Activated CD4-positive, CD25-positive, alpha-beta regulatory T cell treated with anti-CD3 and anti-CD28 coated beads, Interleukin-2, amount 50 U/mL, for 24 hours (primary cell): ENCODE results near the gene RBFOX1.

Source experiments
- ATAC-seq, 2 donors: fragments of 150-1000 bp; cut with Tn5 transposase; one replicate each; pipeline ENCODE4 v1.10.0; 2021; ENCODE audit warnings: mild to moderate bottlenecking in 1 of 2, moderate library complexity in 1 of 2

RBFOX1 gene

DNA sequence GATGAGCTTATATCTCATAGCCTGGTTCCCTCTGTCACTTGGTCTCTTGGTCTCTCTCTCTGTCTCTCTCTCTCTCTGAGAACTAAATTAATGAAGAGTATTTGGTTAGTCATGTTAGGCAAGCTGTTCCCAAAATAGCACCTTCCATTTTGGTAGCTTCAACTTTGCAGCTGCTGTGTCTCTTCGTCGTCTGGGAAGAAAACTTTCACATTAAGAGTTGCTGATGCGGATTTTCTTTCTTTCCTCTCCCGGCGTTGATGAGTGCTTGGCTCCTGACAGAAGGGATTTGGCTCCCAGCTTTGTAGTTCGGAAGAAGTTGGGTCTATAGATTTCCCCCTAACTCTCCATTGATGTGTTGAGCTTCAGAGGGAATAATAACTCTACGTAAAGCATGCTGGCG lies at the start of gene RBFOX1:
RBFOX1 (plus strand) TSS at position 235 of the 400 bp plus-strand sequence.
- ATAC-seq = no peak

DNA sequence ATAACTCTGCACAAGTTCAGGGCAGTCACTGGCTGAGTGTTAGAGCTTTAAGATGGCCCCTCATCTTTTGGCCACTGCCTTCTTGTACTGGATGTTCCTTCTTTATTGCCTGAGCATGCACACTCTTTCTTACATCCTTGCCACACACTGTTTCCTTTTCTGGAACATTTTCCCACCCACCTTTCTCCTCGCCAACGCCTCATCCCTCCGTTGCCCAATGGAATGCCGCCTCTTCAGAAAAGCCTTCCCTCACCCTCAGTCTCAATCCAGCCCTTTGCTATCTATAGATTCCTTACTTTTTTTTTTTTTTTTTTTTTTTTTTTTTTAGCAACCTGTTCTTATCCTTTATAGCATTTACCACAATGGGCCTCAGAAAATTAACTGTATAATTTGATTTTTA lies 47.9 kb upstream of the RBFOX1 start:
- no peak for ATAC-seq

DNA sequence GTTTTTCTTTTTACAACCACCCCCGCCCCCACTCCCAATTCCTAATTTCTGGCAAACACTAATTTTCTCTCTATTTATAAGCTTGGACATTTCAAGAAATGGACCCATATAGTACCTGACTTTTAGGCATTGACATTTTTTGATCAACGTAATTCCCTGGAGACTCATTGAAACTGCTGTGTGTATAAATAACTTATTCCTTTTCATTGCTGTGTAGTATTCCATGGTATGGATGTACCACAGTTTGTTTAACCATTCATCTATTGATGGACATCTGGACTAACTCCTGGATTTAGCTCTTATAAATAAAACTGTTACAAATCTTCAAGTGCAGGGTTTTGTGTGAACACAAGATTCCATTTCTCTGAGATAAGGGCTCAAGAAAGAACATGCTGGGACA lies 47.1 kb upstream of the RBFOX1 start:
- no peak for ATAC-seq

DNA sequence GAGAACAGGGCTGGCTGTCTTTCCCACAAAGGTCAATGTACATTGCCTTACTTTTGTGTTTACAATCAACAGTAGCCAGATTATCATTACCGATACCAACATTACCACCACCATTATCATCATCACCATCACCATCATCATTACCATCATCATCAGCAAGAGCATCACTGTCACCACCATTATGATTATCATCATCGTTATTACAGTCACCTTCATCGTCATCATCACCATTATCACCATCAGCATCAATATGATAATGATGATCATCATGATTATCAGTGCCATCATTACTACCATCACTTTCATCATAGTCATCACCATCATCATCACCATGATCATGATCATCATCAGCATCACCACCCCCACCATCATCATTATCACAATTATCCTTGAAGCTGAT lies 43.3 kb upstream of the RBFOX1 start:
- ATAC-seq = no peak

DNA sequence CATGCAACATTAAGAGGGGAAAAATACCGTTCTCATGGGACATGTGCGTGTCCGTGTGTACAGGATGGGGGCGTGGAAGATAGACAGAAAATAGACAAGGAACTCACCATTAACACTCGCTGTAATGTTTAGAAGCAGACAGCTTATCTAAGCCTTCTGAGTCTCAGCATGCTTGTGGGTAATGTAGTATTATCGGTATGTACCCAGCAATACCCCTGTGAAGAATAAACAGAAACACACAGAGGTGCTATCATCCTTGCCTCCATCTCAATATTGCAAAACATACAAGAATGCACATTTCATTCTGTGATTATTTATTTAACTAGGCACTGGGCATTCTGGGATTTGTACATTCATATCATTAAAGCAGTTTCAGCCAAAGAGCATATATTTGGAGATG lies 42.0 kb upstream of the RBFOX1 start:
- ATAC-seq = no peak

DNA sequence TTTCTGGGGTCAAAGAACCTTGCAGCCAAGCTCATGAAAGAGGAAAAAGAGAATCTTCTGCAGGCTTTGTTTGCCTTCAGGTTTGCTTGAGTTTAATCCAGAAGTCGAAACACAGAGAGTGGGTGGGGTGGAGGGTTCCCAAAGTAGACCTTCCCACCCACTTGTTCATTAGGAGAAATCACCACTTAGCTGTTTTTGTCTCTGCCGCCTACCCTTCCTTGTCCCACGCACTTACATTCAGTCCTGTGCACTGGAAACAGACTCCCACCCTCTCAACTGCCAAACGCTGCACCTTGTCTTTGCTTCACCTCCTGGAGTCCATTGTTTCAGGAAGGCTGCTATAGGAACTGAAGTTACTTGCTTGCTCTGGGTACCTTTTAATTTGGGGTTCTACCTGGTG lies 38.6 kb upstream of the RBFOX1 start:
- no peak for ATAC-seq

DNA sequence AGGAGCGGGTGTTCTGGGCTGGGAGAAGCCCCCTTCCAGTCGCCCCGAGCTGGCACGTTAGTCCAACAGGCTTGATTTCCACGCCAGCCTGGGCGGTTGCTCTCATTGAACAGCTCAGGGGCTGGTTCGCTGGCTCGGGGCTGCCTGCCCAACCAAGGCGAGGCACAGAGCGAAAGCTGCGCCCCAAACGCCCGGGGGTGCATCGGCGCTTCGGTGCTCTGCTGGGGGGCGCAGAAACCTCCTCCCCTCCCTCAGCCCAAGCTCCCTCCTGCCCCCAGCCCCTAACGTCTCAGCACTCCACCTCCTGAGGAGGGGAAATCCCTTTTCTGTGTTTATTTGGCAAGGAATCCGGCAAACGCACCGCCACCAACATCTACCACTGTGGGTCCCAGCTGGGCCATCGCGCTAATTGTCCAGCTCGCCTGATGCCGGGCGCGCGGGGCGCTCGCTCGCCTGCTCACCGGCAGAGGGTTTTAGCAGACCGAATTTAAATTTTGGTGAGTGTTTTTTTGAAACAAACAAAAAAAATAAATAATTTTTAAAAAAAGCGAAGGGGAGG lies 29.5 kb upstream of the RBFOX1 start:
- ATAC-seq = no peak

DNA sequence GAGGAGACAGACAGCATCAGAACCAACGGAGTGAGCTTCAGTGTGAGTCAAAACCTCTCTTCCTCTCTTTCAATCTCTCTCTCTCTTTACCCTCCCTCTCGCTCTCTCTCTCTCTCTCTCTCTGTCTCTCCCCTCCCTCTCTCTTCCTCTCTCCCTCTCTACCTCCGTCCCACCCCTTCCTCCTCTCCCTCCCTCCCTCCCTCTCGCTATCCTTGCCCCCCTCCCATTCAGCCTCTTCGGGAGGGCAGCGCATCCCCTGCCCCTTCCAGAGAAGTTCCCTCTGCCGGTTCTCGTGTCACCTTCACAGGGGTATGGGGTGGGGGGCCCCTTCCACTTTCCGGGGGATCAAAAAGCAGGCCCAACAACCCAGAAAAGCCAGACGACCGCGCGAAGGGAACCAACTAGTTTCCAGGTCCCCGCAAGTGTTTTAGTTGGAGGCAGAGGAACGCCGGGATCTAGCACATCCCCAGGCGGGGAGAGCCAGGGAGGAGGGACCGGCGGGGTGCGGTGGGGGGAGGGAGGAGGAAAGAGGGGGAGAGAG lies 28.9 kb upstream of the RBFOX1 start:
- no peak for ATAC-seq

DNA sequence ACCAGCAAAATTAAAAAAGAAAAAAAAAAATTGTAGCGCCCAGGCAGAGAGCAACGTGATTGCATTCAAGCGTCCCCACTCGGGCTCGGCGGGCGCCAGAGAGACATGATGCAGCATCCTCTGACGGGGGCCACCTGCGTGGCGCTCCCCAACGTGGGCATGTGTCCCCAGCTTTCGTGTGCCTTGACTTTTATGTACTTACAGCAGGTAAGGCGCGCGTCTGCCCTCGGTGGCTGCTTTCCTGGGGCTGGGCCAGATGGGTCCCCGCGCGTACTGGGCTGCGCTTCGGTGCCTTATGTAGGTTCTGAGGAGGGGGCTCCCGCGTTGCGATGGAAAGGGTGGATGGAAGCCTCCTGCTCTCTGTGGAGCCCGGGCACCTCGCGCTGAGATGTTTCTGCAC lies 28.4 kb upstream of the RBFOX1 start:
- ATAC-seq = no peak

DNA sequence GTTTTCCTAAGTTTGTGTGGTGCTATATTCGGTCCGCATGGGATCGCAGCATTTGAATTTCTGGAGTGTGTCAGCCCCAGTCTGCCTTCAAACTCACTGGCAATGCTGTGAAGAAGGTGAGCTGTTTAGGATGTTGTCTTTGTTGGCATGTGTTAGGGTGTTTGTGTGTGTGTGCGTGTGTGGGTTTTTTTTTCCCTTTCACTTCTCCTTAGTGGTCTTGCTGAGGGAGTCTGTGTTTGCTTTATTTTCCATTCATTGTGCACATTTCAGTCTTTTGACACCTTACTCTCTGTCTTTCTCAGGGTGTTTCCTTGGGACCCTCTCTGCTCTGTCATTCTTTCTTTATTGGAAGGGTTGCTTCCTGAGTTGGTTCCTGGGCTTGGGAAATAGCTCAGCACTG lies 27.7 kb upstream of the RBFOX1 start:
- ATAC-seq = no peak

DNA sequence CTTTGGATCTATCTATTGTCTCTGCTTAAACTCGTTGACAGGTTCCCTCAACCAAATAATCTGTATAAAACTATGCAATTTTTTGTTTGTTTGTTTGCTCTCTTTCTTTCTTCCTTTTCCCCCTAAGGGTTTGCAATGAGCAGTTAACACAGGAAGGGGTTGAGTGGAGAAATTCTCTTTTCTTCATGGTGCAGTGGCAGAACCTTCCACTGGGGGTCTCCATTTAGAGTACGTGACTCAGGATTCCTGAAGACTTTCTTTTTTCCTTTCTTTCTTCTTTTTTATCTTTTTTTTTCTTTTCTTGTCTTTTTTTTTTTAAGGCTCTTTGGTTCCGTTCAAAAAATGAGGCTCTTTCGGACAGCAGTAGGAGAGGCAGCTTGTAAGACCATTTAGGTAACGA lies 19.5 kb upstream of the RBFOX1 start:
- ATAC-seq = no peak

DNA sequence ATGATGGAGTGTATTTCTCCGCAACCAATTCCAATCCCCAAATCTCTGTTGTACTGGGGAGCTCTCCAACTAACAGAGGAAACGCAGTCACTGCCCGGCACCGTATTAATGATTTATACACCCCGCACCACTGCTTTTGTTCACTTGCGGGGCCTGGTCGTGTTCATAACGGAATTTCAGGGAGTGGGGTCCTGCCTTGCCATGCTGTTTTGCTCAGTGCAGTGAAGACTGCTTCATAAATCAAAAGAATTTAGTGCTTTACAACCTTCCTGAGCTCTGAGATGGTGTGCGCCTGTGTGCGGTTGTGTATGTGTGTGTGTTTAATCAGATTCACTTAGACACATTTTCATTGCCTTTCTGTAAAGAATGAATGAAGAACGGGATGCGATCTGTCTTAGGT lies 18.5 kb upstream of the RBFOX1 start:
- ATAC-seq = no peak

DNA sequence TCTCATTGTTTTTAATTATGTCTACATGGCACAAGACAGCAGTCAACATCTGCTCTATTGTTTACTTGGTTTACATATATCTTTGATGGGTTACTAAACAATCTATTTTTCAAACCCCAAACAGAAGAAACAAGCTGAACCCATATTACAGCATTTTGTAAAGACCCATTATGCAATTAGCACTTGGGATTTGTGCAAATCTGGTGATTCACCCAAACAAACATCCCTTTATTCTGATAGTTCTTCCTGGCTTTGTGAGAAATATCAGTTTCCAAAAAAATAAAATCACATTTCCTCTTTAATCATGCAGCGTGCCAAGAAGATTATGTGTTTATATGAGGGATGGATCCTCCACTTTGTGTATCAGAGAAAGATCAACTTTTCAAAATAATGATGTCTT lies 16.8 kb upstream of the RBFOX1 start:
- ATAC-seq = no peak

DNA sequence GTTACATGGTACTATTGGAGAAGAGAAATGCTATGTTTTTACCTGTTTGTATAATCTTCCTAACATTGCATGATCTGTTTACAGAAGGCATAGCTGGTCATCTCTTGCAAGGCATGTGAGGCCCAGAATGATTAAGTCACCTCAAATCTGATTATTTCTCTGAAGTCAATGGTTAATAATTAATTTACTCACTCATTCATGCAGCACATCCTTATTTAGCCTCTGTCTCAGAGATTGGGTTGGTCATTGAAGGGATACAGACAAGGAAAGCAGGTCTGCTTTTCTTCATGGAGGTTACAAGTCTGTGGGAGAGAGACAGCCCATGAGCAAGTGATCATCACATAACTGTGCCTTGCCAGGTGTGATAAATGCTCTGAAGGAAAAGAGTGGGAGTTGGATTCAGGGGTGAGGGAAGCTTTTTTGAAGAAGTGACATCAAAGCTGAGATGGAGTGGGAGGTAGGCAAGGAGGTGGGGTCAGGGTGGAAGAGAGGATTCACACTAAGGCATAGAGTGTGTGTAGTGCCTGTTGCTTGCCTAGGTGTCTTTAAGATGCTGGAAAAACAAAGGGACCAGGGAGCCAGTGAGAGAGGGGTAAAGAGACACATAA lies 16.3 kb upstream of the RBFOX1 start:
- no peak for ATAC-seq

DNA sequence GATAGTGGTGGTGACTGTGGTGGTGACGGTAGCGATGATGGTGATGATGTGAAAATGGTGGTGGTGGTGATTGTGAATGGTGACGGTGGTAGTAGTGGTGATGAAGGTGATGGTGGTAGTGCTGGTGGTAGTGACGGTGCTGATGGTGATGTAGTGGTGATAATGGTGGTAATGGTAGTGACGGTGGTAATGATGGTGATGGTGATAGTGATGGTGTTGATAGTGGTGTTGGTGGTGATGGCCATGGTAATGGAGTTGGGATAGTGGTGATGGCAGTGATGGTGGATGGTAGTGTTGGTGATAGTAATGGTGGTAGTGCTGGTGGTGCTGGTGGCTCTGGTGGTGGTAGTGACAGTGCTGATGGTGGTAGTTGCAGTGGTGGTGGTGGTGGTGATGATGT lies 14.7 kb upstream of the RBFOX1 start:
- ATAC-seq = no peak

DNA sequence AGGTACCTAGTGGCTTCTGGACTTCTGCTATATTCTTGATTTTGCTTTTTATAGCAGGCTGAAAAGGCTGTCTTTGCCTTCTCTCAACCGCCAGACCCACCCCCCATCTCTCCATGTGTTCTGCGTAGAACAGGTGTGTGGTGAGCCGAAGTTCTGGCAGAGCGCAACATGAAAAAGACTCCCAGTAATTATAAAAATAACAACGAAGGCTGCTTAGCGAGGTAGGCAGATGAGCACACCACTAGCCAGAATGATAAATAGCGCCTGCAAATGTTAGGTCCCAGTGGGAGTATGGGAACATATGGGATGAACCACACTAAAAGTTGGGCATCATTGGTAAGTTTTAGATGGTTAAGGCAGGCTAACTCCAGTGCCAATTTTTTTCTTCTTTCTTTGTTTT lies 14.0 kb upstream of the RBFOX1 start:
- no peak for ATAC-seq

DNA sequence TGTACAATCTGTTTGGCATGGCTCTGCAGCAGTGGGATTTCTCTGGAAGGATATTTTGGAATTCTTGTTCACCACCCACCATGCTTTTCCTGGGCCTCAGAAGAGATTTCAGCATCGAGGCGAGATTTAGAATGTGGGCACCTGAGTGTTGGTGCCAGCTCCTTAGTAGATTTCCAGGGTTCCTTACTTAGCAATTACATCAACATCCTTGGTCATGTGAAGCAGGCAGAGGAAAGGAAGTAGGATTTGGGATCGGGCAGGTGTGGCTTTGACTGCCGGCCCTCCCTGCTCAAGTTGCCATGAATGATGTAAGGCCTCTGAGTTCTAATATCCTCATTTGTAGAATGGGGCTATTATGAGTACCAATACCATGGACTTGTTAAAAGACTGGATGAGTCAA lies 13.1 kb upstream of the RBFOX1 start:
- ATAC-seq = no peak

DNA sequence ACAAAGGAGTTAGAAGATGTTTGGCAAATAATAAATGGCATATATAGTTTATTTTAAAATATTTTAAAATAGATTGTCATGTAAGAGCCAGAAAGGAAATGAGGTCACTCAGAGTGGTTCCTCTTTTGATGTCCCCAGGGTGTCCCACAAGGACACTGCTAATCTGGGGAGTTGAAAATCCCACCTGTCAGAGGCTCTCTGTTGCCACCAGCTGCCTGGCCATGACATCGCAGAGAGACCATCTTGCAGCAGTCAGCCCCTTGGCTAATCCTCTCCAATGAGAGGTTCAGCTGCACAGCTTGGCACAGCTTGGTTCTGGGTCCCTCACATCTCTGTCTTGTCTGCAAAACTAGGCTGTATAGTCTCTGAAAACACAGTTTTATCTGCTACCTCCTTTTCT lies 11.0 kb upstream of the RBFOX1 start:
- no peak for ATAC-seq

DNA sequence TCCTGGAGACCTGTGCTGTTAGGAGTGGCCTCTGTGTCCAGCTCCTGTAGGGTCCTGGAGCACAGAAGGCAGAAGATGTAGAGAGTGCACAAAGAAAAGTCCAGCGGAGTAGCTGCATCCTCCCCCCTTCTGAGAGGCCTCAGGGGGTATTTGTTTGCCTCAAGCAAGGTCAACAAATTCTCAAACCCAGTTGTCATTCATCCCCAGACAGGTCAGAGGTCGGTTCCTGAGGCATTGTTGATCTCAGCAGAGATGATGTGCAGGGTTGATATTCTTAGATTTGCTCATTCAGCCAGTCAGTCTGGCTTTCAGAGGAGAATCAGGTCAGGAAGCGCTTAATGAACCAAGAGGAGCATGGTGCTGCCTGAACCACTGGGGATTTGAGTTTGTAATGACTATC lies 8.3 kb upstream of the RBFOX1 start:
- ATAC-seq = no peak

DNA sequence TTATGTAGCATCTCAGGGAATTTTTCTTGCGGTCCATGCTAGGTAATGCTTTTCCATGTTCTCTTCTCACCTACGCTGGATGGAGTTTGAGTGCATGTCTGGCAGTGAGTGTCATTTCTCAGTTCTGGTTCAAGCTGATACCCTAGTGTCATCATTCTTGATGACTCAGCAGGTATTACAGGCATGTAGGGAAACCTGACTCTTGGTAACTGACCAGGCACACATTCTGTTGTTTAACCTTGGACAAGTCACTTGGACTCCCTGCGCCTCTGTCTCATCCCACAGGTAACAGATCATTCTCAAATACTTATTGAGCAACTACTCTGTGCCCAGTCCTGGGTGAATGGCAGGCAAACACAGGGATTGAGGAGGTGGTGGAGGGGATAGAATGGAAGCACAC lies 6.8 kb upstream of the RBFOX1 start:
- ATAC-seq = no peak

DNA sequence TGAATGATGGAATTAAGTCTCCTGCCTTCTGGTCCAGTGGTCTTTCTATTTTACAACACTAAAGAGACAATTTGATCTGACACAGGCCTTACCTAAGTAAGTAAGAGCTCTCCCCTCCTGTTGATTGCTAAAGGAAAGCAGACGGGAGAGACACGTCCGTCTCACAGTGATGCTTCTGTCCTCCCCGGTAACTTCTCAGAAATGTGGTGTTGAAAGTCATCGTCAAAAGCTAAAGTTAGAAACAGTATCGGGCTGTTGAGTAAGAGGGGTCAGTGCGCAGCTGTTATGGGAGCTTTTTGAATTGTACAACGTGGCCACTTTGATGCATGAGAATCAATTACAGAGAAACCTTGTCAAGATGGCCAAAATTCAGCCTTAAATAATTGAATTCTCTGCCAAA lies 1.9 kb upstream of the RBFOX1 start:
- ATAC-seq = no peak

DNA sequence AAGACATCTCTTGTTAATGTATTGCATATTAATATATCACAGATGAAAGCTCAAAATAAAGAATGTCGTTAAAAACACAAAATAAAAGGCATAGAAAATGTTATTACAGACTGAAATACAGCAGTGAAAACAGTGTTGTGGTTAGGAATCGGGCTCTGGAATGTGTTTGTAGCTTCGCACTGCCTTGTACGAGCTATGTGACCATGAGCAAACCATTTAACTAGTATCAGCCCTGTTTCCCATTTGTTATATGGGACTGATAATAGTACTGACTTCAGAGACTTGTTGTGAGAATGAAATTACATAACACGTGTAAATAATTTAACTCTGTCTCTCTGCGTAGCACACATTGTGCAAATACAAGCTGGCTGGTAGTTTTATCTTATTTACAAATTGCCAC lies 648 bp upstream of the RBFOX1 start:
- ATAC-seq = no peak

DNA sequence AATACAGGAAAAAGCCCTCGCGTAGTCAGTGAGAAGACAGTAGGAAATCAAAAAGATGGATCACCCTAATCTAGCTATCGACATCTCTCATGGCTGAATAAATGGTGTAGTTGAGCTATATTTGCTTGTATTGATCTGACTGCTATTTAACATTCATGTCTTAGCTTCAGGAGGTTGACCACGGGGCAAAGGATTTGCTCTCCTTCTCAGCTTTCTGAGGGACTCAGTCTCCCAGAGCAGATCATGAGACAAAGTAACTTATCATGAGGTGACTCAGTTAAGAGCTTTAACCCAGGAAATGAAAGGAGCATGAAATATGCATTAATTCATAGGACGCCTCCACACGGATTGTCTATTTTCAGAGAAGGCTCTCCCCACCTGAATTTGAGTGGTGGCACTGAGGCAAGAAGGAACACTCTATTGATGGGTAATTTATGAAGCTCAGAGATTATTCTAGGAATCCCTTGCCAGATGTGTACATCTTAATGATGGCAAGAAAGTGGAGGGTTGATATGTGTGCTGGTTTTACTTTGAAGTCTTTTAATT lies 608 bp downstream of the RBFOX1 start:
- no peak for ATAC-seq

DNA sequence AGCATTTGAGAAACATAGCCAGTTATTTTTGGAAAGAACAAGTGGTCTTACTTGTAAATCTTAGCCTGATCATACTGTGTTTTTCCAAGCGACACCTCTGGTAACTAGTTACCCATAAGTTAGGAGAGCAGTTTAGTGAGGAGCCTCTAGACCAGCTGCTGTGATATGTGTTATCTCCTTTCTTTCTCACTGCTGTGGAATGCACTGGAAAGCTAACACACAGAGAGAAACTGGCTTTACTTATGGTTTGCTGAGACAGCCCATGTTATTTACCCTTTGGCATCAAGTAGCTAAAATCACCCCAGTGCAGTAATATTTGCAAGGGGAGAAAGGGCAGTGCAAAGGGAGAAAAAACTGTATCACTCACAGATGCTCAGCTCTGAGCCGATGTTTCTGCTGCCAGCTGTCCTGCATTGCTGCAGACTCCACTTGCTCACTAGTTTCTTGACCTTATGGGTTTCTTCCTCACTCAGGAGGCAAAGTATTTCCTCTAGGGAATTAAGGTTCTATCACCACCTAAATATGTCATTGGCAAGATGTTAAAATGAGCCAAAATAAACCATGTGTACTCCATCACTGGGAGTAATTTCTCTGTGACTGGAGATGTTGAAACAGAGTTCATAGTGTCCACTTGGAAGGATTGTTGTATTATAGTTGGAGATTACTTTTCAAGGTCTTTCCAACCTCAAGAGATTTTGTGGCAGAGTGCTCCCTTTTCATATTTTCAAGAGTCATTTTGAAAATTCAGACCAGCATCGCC lies 2.3 kb downstream of the RBFOX1 start:
- ATAC-seq = no peak
